Smooth muscle cell (in vitro differentiated cells): ENCODE data around the gene LTO1. TPM values are rescaled to one million over a fixed set of nuclear protein-coding genes. Genes with fewer than 3 reads are reported as not detected.

Experiments
- DNase-seq: peaks from one replicate; lab custom pipeline; 2025; ENCODE audit not compliant: unreplicated experiment; lab: John Stamatoyannopoulos, UW
- H2AFZ ChIP-seq: fragments of 200-600 bp; sonication (generic); 2 replicates; pipeline ENCODE4 v1.6.0; 2016; ENCODE audit warnings: antibody characterized with exemption, low read depth, mild to moderate bottlenecking
- H3F3A ChIP-seq: fragments of 200-600 bp; sonication (generic); 2 replicates; pipeline ENCODE4 v1.6.0; 2017; ENCODE audit warnings: antibody characterized with exemption, low read depth
- H3K27ac ChIP-seq: fragments of 200-600 bp; sonication (generic); 2 replicates; pipeline ENCODE4 v1.5.1; 2016; ENCODE audit warnings: low read depth, mild to moderate bottlenecking
- H3K27me3 ChIP-seq: fragments of 200-600 bp; sonication (generic); 2 replicates; pipeline ENCODE4 v1.6.1; 2016; ENCODE audit warnings: low read depth, mild to moderate bottlenecking
- H3K36me3 ChIP-seq: fragments of 200-600 bp; sonication (generic); 2 replicates; pipeline ENCODE4 v1.5.1; 2016; ENCODE audit warnings: low read depth
- H3K4me1 ChIP-seq: fragments of 200-600 bp; sonication (generic); 2 replicates; pipeline ENCODE4 v1.5.1; 2016; ENCODE audit warnings: low read depth
- H3K4me2 ChIP-seq: fragments of 200-600 bp; sonication (generic); 2 replicates; pipeline ENCODE4 v1.6.0; 2016; ENCODE audit warnings: mild to moderate bottlenecking
- H3K4me3 ChIP-seq: fragments of 200-600 bp; sonication (generic); 2 replicates; pipeline ENCODE4 v1.5.1; 2016; ENCODE audit warnings: mild to moderate bottlenecking
- H3K79me2 ChIP-seq: fragments of 200-600 bp; sonication (generic); 2 replicates; pipeline ENCODE4 v1.6.0; 2016; ENCODE audit warnings: low read depth, mild to moderate bottlenecking
- H3K9ac ChIP-seq: fragments of 200-600 bp; sonication (generic); 2 replicates; pipeline ENCODE4 v1.6.0; 2016; ENCODE audit warnings: low read depth
- H3K9me3 ChIP-seq: fragments of 200-600 bp; sonication (generic); replicated peaks from 2 replicates; pipeline ENCODE4 v1.5.1; 2016; ENCODE audit warnings: low read depth
- H4K20me1 ChIP-seq: fragments of 200-600 bp; sonication (generic); 2 replicates; pipeline ENCODE4 v1.6.0; 2016; ENCODE audit warnings: low read depth
- CTCF ChIP-seq: fragments of 200-600 bp; sonication (generic); IDR thresholded peaks from 2 replicates; pipeline ENCODE4 v1.5.1; 2017; ENCODE audit warnings: borderline replicate concordance, mild to moderate bottlenecking, antibody characterized with exemption; ENCODE audit not compliant: insufficient read depth, poor library complexity, severe bottlenecking
- WGBS: methylation state at CpG from one replicate; pipeline ENCODE4 v1.1.7; 2016; ENCODE audit warnings: low lambda C conversion rate; 5-methylcytosine and 5-hydroxymethylcytosine counted together
- polyA plus RNA-seq: library from polyadenylated mRNA; unstranded; fragments of >200 nt; fragmentation: Nextera tagmentation; extraction: Ambion mirVana; gene quantifications from 2 replicates; pipeline ENCODE4 v1.2.1, GENCODE V29; 2016
- total RNA-seq: library from RNA; depleted of rRNA; stranded (reverse); fragments of >200 nt; gene quantifications from 2 replicates; pipeline ENCODE4 v1.2.3, GENCODE V29; 2014

LTO1 gene
- total and polyA plus RNA-seq, 2 experiments from 2014 or later, result 8.0 to 17.3 TPM

GRCh38 chr11:69657911-69658625 is 17.1 kb downstream of the LTO1 start:
- peak overlapping the region; percentile 53 for H3K4me2 ChIP-seq
- TF ChIP-seq CTCF, result no peak
- no peaks in the 10 kb centered on the region for H3K9me3 ChIP-seq
- H3K9ac ChIP-seq, result no peak overlapping the region
- no peak overlapping the region for H2AFZ ChIP-seq
- peaks cover 7% of the 10 kb centered on the region for H3F3A ChIP-seq
- 15% methylated on average over 24 of the region's 27 CpGs for WGBS
- peaks cover 18% of the 10 kb centered on the region for H3K4me1 ChIP-seq
- no peak overlapping the region for H3K4me3 ChIP-seq
- H3K27me3 ChIP-seq, result no peaks in the 10 kb centered on the region
- H3K27ac ChIP-seq, result peak overlapping the region; percentile 65
- peaks cover 21% of the 10 kb centered on the region for H4K20me1 ChIP-seq
- no peak for DNase-seq
- no peaks in the 10 kb centered on the region for H3K79me2 ChIP-seq
- H3K36me3 ChIP-seq, result no peaks in the 10 kb centered on the region

- no peak for TF ChIP-seq CTCF
- 88% methylated on average over 14 of the region's 14 CpGs for WGBS
- H3K4me3 ChIP-seq, result no peak overlapping the region
- no peaks in the 10 kb centered on the region for H3K9me3 ChIP-seq
- H2AFZ ChIP-seq, result no peak overlapping the region
- no peaks in the 10 kb centered on the region for H3K27me3 ChIP-seq
- H3K27ac ChIP-seq, result no peak overlapping the region
- peaks cover 4% of the 10 kb centered on the region for H3K36me3 ChIP-seq
- no peaks in the 10 kb centered on the region for H3K79me2 ChIP-seq
- peaks cover 7% of the 10 kb centered on the region for H3F3A ChIP-seq
- H3K4me2 ChIP-seq, result peak overlapping the region; percentile 53
- no peak for DNase-seq
- peaks cover 27% of the 10 kb centered on the region for H4K20me1 ChIP-seq
- H3K9ac ChIP-seq, result no peak overlapping the region
- H3K4me1 ChIP-seq, result peaks cover 18% of the 10 kb centered on the region
Observed at GRCh38 chr11:69657456-69657910, 17.7 kb downstream of the LTO1 start.

GRCh38 chr11:69656536-69657455 is 18.4 kb downstream of the LTO1 start:
- peaks cover 11% of the 10 kb centered on the region for H3K36me3 ChIP-seq
- no peak overlapping the region for H3K4me3 ChIP-seq
- H3F3A ChIP-seq, result peaks cover 13% of the 10 kb centered on the region
- H3K27me3 ChIP-seq, result no peaks in the 10 kb centered on the region
- no peaks in the 10 kb centered on the region for H3K9me3 ChIP-seq
- H4K20me1 ChIP-seq, result peaks cover 34% of the 10 kb centered on the region
- WGBS, result 86% methylated on average over 20 of the region's 20 CpGs
- no peak for TF ChIP-seq CTCF
- no peak overlapping the region for H3K4me2 ChIP-seq
- no peak overlapping the region for H3K9ac ChIP-seq
- DNase-seq, result no peak
- no peak overlapping the region for H2AFZ ChIP-seq
- H3K27ac ChIP-seq, result no peak overlapping the region
- peaks cover 18% of the 10 kb centered on the region for H3K4me1 ChIP-seq
- H3K79me2 ChIP-seq, result no peaks in the 10 kb centered on the region
